ENCODE data around the gene OSBPL5.
"Not testable (repeated sequence)": the region's sequence is repeated elsewhere in the genome, so short reads cannot be mapped to it uniquely, and the experiment has no call there.

OSBPL5 gene

DNA sequence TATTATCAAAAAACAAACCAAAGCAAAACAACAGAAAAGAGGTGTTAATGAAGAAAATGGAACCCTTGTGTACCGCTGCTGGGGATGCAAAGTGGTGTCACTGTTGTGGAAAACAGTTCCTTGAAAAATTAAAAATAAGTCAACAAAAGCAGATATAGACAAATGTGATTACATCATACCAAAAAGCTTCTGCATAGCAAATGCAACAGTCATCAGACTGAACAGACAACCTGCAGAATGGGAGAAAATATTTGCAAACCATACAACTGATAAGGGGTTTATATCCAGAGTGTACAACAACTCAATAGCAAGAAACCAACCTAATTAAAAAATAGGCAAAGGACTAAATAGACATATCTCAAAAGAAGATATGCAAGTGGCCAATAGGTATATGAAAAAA lies 85.0 kb downstream of the OSBPL5 start:
- DNase-seq = no peak

DNA sequence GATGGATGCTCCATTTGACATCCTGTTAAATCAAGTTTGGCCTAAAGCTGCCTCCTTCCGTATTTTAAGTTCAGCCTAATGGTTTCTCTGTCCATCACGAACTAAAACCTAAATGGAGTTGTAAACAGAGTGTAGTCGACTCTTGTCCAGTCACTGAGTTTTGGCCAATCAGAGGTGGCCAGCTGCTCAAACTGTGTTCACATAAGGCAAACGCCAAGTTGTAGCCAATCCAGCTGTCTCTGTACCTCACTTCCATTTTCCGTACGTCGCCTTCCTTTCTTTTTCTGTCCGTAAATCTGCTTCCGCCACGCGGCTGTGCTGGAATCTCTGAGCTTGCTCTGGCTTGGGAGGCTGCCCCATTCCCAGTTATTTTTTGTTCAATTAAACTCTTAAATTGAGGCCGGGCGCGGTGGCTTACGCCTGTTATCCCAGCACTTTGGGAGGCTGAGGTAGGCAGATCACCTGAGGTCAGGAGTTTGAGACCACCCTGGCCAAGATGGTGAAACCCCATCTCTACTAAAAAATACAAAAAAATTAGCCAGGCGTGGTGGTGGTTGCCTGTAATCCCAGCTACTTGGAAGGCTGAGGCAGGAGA lies 87.2 kb downstream of the OSBPL5 start:
- DNase-seq = no peak

DNA sequence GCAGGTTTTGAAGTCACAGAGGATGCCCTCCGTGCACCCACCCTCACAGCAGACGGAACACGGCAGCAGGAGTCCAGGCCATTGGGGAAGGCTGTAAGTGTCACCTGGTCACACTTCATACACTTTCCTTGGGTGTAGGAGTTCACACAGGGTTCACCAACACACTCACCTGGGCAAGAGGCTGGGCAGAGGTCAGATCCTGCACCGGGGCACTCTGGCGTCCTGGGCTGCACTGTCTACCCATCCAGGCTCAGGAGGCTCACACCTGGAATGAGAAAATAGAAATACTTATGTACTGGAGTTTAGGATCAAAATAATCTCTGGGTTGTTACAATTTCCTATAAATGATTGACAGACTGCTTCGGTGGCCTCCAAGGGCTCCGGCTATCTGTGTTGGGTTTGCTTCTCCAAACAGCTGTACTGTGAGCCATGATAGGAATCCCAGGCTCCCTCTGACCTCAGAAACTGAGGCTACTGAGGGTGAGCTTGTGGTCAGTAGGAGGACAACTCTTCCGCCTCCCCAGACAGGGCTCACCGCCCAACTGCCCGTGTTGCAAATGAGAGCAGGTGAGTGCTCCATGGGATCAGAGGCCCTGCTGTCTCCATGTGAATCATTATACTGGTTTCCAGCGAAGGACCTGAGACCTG lies 87.8 kb downstream of the OSBPL5 start:
- no peak for DNase-seq

DNA sequence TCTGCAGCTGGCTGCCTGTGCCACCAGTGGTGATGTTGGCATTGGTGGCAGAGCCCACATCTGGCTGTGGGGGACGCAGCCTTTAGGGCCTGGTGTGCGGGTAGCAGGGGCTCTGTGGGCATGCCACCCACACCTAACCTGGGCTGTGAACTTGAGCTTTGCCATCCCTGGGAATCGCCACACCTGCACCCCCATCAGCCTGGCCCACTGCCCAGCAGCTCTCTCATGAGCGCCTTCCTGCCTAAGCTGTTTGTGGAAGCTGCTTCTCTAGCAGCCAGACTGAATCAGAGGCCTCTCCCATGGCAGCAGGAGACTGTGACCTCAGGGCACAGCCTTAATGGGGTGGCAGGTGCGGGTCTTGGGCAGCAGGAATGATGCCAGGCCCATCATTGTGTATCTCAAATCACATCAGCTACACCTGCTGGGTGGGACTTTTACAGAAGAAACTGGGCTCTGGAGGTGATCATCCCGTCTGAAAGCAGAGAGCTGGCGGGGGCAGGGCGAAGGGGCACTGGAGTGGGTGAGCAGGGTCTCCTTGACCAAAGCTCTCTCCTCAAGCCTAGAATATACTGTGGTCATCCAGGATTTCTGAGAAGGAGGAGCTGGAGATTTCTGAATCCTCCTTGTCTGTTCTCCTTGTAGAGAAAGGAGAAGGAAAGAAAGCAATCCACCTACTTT lies 90.1 kb downstream of the OSBPL5 start:
- no peak for DNase-seq

DNA sequence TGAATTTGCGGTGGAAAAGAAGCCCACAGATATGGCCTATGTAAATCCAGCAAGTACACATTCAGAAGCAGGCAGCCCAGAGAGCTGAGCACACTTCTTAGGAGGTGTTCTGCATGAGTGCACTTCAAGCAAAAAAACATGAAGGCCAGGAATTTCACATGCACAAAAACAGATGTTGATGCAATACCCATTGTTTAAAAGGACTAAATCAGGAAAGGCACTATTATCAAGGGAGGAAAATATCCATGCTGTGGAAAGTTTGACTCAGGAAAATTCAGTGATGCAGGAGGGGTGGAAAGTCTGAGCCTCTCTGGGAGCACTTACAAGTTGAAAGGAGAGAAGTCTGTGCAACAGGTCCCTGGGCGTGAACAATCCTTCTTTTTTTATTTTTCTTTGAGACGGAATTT lies 92.1 kb downstream of the OSBPL5 start:
- DNase-seq = no peak

DNA sequence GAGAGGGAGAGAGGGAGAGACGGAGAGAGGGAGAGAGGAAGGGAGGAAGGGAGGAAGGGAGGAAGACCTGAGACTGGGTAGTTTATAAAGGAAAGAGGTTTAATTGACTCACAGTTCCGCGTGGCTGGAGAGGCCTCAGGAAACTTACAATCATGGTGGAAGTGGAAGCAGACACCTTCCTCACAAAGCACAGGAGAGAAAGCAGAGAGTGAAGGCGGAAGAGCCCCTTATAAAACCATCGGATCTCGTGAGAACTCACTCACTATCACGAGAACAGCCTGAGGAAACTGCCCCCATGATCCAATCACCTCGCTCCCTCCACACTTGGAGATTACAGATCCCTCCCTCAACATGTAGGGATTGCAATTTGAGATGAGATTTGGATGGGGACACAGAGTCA lies 95.7 kb downstream of the OSBPL5 start:
- DNase-seq = no peak

DNA sequence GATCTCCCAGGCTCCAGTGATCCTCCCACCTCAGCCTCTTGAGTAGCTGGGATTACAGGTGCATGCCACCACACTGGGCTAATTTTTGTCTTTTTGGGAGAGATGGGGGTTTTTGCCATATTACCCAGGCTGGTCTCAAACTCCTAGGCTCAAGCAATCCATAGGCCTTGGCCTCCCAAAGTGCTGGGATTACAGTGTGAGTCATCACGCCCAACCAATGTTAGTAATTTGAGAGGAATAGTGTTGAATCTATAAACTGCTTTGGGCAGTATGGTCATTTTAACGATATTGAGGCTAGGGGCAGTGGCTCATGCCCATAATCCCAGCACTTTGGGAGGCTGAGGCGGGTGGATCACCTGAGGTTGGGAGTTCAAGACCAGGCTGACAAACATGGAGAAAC lies 98.8 kb downstream of the OSBPL5 start:
- not testable (repeated sequence) for DNase-seq

DNA sequence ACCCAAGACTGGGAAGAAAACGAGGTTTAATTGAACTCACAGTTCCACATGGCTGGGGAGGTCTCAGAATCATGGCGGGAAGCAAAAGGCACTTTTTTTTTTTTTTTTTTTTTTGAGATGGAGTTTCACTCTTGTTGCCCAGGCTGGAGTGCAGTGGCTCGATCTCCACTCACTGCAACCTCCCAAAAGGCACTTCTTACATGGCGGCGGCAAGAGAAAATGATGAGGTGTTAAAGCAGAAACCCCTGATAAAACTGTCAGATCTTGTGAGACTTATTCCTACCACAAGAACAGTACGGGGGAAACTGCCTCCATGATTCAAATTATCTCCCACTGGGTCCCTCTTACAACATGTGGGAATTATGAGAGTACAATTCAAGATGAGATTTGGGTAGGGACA lies 100.4 kb downstream of the OSBPL5 start:
- not testable (repeated sequence) for DNase-seq

DNA sequence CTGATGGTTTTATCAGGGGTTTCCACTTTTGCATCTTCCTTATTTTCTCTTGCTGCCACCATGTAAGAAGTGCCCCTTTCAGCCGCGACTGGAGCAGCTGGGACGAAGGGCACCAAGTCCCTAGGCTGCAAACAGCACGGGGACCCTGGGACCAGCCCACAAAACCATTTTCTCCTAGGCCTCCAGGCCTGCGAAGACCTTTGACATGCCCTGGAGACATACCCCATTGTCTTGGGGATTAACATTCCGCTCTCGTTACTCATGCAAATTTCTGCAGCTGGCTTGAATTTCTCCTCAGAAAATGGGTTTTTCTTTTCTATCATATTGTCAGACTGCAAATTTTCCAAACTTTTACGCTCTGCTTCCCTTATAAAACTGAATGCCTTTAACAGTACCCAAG lies 101.2 kb downstream of the OSBPL5 start:
- DNase-seq = not testable (repeated sequence)

DNA sequence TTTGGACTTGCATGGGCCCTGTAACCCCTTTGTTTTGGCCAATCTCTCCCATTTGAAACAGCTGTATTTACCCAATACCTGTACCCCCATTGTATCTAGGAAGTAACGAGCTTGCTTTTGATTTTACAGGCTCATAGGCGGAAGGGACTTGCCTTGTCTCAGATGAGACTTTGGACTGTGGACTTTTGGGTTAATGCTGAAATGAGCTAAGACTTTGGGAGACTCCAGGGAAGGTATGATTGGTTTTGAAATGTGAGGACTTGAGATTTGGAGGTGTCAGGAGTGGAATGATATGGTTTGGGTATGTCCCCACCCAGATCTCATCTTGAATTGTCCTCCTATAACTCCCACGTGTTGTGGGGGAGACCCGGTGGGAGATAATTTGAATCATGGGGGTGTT lies 101.7 kb downstream of the OSBPL5 start:
- not testable (repeated sequence) for DNase-seq

DNA sequence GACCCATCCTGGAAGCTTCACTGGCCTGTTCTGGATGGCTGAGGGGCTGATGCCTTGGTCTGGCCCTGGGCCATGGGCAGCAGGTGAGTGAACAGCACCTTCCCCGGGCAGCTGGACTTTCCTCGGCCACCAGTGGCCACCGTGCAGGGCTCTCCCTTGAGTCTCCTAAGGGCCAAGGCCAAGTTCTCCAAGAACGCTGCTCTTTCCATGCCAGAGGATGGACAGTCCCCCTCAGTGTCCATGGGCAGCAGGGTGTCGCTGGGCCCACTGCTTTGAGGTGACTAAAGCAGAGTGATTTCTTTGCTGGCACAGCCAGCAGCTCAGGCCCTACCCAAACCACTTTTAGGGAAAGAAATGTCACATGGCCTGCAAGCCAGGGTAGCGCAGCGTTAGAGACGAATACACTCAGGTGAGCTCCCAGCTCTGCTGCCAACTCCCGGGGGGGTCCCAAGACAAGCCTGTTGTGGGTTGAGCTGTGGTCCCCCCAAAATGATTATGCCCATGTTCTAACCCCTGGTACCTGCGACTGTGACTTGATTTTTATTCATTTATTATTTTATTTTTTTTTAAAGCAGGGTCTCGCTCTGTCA lies 104.6 kb downstream of the OSBPL5 start:
- DNase-seq = no peak

DNA sequence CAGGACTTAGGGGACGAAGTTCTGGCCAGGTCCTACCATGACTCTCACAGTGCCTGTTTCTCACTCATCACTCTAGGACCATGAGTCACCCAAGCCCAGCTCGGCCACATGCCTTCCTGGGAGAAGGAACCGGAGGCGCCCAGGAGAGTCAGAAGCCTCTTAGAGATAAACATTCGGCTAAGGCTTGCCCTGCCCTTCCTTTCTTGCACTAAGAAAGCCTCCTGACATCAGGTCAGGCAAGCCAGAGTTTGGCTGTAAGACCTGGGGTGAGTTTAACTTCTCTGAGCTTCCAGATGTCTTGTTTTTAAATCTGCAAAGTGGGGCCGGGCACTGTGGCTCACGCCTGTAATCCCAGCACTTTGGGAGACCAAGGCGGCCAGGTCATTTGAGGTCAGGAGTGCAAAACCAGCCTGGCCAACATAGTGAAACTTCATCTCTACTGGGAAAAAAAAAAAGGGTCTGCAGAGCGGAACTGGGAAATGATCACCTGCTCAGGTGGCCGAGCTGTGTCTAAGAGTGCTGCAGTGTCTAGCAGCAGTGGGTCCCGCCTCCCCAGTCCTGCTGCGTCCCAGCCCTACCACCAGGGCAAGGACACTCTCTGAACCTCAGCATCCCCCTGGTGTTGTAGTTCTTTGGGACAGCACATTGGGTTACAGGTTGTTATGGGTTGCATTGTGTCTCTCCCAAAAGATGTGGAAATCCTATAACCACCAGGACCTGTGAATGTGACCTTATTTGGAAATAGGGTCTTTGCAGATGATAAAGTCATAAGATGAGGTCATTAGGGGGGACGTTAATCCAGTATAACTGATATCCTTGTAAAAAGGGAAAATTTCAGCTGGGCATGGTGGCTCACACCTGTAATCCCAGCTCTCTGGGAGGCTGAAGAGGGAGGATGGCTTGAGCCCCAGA lies 106.1 kb downstream of the OSBPL5 start:
- DNase-seq = no peak

DNA sequence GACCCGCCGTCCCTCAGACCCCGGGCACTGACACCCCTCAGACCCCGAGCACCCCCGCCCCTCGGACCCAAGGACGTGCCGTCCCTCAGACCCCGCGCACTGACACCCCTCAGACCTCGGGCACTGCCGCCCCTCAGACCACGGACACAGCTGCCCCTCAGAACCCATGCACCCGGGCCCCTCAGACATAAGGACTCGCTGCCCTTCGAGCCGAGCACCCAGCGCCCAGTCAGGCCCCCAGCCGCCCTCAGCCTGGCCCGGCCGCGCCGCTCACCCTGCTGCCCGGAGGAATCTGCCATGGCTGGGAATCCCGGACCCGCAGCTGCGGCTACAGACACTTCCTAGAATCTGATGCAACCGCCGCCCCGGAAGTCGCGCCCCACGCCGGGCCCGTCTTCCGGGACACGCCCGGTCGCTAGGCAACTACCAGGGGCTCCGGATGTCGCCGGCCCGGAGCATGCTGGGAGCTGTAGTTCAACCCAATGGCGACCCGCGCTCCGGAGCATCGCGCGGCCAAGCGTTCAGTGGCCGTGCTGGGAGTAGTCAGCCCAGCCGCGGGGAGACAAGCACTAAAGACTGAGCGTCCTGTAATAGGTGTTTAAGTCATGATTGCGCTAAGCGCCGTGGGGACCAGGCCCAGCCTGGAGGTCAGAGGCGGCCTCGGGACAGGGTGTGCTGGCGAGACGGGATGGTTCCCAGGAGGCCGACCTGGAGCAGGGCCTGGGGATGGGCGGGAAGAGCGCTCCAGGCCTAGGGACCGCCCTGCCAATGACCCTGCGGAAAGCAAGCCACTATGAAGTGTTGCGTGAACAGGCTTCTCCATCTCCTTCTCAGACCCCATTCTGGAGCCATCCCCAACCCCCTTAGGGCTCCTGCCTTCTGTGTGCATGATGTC lies 107.8 kb downstream of the OSBPL5 start, which contains the start of gene CARS1:
CARS1 (minus strand) TSS at position 355 of the 895 bp plus-strand sequence; CDS start at position 299, 56 bp downstream.
- DNase-seq = peak; percentile 97

DNA sequence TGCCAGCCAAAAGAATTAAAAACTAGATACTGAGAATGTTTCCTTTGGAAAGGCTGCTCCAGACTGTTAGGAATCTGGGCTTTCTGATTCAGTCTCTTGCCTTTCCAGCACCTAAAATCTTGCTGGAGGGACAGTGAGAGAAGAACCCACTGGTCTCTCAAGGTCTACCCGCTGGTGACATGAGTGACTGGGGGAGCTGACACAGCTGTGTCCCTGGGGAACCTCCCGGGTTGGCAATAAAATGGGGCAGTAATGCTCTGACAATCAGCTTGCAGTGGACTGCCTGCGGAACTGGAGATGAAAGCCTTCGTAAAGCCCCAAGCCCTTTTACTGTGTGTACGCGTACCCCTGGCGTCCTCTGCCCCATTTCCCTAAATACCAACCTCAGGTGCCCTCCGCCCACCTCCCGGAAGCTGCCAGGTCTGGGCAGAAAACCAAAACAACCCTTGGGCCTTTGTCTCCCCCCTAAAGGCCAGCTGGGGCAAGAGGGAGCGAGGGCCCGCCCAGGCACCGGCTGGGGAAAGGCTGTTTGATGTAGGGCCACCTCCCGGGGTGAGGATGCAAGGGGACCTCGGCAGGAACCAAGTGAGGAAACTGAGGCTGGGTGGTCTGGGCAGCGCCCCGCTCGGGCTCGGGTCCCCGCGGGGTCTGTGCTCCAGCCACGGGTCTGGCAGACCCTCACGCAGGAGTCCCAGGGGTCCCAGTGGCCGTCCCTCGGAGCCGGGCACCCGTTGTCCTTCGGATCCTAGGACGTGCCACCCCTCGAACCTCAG lies 108.6 kb downstream of the OSBPL5 start:
- no peak for DNase-seq

DNA sequence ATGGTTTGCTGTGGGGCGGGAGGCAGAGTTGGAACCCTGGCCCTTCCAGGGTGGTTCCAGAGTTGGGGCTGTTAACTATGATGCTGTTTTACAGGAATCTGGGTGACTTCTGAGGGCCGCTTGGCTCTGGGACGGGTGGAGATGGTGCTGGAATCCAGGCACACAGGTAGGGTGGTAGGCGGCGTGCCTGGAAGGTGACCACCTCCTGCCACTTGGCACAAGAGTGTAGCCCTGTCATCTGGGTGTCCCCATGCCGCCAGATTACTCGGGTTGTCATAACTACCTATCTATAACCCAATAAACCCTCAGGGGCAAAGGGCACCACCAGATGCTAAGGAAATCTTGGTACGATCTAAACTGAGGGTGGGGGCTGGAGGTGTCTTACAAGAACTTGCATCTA lies 109.2 kb downstream of the OSBPL5 start:
- no peak for DNase-seq

DNA sequence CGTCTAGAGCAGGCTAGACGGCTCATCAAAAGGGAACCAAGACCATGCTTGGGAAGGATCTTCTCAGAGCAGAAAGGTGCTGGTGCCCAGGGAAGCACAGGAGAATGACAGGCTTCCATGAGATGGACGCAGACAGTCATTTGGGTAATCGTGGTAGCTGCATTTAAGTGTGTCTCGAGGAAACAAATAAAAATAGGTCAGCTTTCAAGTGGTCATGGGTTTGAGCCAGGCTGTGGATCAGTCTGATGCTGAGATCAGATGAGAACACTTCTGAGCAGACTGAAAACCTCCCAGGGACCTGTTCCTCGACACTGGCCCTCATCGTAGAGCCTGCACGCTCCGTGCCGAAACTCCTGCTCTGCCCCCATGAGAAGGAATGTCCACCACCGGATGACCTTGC lies 112.5 kb downstream of the OSBPL5 start:
- DNase-seq = no peak

DNA sequence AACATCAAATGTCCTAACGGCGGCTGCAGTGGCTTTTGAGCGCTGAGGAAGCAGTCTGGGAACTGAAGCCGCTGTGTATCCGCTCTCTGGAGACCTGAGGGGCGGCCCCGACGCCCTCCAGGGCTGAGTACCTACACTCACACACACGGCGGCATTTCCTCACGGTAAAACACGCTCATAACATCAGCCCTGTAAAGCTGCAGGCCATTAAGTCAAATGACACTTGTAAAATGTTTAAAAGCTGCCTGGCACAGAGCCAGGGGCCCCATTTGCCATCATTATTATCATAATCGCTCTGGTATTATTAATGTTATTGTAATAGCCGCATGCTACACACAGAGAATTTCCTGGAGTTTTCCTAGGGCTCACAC lies 113.0 kb downstream of the OSBPL5 start:
- DNase-seq = no peak

DNA sequence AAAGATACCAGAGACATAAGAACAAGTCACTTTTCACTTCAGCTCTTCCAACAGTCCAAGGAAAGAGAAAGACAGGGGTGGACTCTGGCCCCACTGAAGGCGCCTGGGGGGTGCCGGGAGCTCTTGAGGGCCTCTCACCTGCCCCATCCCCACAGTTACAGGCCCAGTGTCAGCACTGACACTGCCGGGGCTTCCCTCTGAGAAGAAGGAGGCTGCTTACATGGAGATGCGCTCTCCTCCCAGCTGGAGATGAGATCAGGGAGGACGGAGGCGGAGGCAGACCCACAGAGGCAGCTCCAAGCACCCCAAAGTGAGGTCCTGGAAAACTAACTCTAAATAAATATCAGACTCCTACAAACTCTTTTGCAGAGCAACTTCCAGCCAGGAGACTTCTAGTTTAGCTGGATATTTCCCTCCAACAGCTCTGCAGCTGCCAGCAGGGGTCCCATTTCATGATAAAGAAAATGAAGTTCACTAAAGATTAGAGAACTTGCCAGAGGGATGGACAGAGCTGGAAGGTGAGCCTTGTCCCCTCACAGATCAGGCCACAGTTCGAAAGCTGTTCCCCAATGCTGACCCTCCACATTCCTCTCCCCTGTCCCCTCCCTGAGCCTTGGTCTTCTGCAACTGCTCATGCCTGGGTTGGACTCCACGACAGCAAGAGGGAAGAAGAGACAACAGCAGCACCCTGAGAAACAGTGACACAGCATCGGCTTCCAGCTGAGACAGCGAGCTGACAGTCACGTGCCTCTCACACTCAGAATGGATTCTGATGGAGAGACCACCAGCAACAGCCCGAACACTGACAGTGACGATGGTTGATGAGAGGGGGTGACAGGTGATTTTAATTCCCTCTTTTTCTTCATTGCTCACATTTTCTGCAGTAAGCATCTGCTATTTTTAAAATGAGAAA lies 113.7 kb downstream of the OSBPL5 start:
- DNase-seq = no peak

DNA sequence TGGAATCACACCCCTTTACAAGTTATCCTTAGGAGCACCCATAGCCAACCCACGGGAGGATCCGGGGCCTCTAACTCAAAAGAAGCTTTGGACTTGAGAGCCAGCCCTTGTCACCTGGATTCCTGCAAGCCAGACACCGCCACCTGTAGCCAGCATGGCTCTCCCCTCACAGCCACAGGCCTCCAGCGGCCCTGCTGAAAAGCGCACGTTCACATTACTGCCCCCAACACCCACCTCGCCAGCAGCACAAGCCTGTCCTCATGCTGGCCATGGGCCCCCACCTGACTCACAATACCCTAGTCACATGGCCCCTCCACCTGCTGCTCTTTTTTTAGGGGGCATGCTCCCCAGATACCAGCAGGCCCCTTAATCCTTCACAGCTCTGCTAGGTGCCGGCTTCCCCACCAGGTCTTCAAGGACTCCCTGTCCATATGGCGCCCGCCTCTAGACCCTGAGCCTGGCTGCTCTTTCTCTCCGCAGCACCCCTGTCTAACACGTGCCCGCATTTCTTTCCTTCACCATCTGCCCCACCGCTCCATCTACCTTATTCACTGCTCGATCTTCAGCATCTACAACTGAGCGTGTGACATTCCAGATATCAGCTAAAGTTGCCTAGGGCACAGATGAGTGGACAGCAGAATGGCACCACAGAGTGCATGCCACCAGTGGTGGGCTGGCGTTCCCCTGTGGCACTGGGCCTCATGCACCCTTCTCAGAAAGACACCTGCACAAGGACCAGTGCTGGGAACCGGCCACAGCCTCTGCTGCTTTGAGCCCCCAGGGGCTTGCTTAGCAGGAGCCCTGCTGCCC lies 114.5 kb downstream of the OSBPL5 start:
- no peak for DNase-seq

All from right forelimb (tissue), 1 donor.